Fibroblast of upper back skin (primary cell): ENCODE results near the gene DKKL1.

Experiments
- DNase-seq: peaks from one replicate; pipeline ENCODE4 v3.0.0-alpha.2; 2013

The DKKL1 gene

GRCh38 chr19:49396738-49397505 is 33.2 kb downstream of the DKKL1 start:
- DNase-seq = no peak

- DNase-seq = no peak
These were observed 34.4 kb downstream of the DKKL1 start for GRCh38 chr19:49398001-49398615.

- no peak for DNase-seq
These were observed 35.3 kb downstream of the DKKL1 start for GRCh38 chr19:49398931-49399330.

GRCh38 chr19:49400029-49400428 is 36.4 kb downstream of the DKKL1 start:
- peak; percentile 22 for DNase-seq

GRCh38 chr19:49403404-49404187 is 39.9 kb downstream of the DKKL1 start:
- DNase-seq = peak; percentile 48

GRCh38 chr19:49407079-49407478 is 43.4 kb downstream of the DKKL1 start:
- DNase-seq = no peak

GRCh38 chr19:49407482-49408015 is 43.9 kb downstream of the DKKL1 start:
- DNase-seq = no peak

GRCh38 chr19:49408816-49409440 is 45.3 kb downstream of the DKKL1 start:
- DNase-seq = no peak

GRCh38 chr19:49409441-49410029 is 45.9 kb downstream of the DKKL1 start:
- no peak for DNase-seq

GRCh38 chr19:49411681-49412326 is 48.1 kb downstream of the DKKL1 start:
- no peak for DNase-seq

GRCh38 chr19:49413348-49413747 is 49.7 kb downstream of the DKKL1 start:
- DNase-seq = peak; percentile 28

- DNase-seq = no peak
These were observed 50.6 kb downstream of the DKKL1 start for GRCh38 chr19:49414256-49414655.

GRCh38 chr19:49415102-49415809 is 51.6 kb downstream of the DKKL1 start:
- DNase-seq = no peak

- no peak for DNase-seq
These were observed 52.1 kb downstream of the DKKL1 start for GRCh38 chr19:49415810-49416200.

- DNase-seq = no peak
These were observed 53.4 kb downstream of the DKKL1 start for GRCh38 chr19:49417088-49417487.

- no peak for DNase-seq
These were observed 54.8 kb downstream of the DKKL1 start for GRCh38 chr19:49418511-49418910.

GRCh38 chr19:49419173-49419572 is 55.5 kb downstream of the DKKL1 start:
- DNase-seq = no peak

GRCh38 chr19:49420227-49420626 is 56.5 kb downstream of the DKKL1 start:
- no peak for DNase-seq

GRCh38 chr19:49421039-49421877 is 57.6 kb downstream of the DKKL1 start:
- DNase-seq = peak; percentile 27

GRCh38 chr19:49421878-49422202 is 58.2 kb downstream of the DKKL1 start:
- DNase-seq = no peak
